OCI-LY7 (cell line): Measurements from ENCODE around the gene PPIB.

Source experiments
- CTCF ChIP-seq: fragments of 200-600 bp; sonication (generic); conservative IDR thresholded peaks from 2 replicates; pipeline ENCODE4 v1.5.1; 2014; ENCODE audit warnings: mild to moderate bottlenecking, antibody characterized with exemption, low read length, moderate library complexity, mixed read lengths
- EZH2phosphoT487 ChIP-seq: fragments of 200-600 bp; sonication (generic); IDR thresholded peaks from 2 replicates; pipeline ENCODE4 v1.6.1; 2018; ENCODE audit warnings: low read depth, borderline replicate concordance, mild to moderate bottlenecking, mixed run types, antibody characterized with exemption, low read length, moderate library complexity, mixed read lengths

GRCh38 chr15:64110950-64111678, 51.7 kb downstream of the PPIB start:
- no peak for TF ChIP-seq CTCF
- TF ChIP-seq EZH2phosphoT487, result no peak
